NCI-H2107 (cell line): ENCODE results near the gene DMKN.

Experiments used
- DNase-seq: peaks from one replicate; lab custom pipeline; 2025; lab: John Stamatoyannopoulos, UW

DMKN gene

GRCh38 chr19:35524181-35524837, 10.9 kb upstream of the DMKN start:
- DNase-seq, result no peak

DNA sequence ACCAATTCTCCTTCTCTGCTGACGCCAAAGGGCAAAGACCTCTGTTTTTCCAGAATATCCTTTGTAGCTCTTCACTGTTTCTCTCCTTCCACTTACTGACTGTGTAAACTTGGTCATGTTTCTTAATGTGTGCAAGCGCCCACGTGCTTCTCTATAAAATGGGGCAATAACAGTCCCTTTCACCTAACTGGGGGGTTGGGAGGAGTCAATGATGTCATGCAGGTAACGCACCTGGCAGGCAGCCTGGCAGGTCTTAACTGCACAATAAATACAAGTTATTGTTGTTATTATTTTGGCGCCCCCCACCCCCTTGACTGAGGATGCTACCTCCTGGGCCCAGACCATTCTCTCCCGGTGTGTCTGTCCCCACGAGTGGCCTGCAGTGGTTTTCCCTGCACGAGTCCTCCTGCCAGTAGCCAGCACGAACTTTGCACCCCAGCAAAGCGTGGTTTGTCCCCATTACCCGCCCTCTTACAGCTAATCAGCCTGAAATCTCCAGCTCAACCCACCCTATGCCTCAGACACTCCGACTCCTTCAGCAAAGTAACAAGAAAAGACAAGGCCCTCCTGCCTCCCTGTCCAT, 9.4 kb upstream of the DMKN start:
- DNase-seq, result no peak

DNA sequence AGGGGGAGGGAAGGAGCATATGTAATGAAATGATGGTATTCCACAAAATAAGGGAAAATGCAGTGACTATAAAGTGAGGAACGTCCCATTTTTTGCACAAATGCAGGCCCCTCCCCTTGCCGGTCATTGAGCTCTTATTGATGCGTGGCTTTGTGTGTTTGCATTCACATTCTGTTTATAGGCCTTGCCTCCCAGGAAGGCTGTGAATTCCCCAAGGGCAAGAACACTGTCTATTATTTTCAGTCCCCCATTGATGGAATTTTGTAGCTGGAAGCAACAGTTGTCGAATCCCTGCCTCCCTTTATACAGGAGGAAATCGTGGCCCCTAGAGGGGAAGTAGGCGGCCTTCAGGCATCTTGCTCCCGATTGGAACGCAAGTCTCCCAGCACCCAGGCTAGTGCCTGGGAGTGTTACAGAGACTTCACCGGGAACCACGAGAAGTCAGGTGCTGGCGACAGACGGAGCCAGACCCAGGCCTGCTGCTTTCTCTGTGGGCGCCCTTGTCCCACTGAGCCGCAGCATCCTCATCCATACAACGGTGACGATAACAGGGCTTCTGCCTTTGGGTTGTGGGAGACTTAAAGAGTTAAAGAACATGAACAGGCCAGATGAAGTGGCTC, 7.8 kb upstream of the DMKN start:
- DNase-seq, result no peak

GRCh38 chr19:35519291-35519690, 5.8 kb upstream of the DMKN start:
- DNase-seq, result no peak

DNA sequence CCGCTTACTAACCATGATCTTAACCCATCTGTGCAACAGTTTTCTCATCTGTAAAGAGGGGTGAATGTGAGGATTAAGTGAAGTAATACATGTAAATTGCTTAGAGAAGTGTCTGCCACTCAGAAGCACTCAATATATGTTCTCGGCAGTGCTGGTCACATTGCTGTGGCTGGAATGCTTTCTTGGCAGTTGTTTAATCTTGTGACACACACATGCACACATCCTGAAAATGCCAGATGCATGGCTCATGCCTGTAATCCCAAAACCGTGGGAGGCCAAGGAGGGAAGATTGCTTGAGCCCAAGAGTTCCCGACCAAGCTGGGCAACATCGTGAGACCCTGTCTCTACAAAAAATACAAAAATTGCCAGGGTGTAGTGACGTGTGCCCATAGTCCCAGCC, 4.9 kb upstream of the DMKN start:
- no peak for DNase-seq

- no peak for DNase-seq
Measured at GRCh38 chr19:35517342-35517741, 3.9 kb upstream of the DMKN start.

- DNase-seq, result no peak
Measured at GRCh38 chr19:35516310-35516709, 2.9 kb upstream of the DMKN start.

DNA sequence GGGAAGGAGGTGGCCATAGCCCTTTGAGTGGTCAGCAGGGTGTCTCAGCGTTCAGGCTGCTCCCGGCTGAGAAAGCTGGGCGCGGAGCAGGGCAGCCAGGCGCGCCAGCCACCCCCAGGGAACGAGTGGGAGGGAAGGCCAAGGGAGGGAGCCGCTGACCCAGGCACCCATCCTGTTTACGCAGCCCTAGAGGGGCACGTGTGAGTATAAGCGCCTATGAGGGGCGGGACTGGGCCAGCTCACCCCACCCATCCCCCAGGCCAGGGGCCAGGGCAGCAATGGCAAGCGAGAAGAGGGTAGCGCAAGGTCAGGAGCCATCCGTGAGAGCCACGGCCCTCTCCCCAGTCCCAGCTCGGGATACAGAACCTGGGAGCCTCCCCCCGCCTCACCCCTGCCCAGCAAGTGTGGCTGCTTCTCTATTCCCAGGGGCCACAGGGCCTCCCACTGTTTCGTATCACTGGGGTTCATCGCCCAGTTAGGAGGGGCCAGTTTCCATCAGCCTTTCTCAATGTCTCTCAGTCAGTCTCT, 897 bp upstream of the DMKN start:
- DNase-seq, result no peak

- no peak for DNase-seq
Measured at GRCh38 chr19:35512831-35513627, 420 bp downstream of the DMKN start.

- no peak for DNase-seq
Measured at GRCh38 chr19:35511337-35511736, 2.1 kb downstream of the DMKN start.

- DNase-seq, result no peak
Measured at GRCh38 chr19:35510626-35510964, 2.9 kb downstream of the DMKN start.

- peak; percentile 31 for DNase-seq
Measured at GRCh38 chr19:35509861-35510625, 3.4 kb downstream of the DMKN start.

GRCh38 chr19:35509018-35509652, 4.3 kb downstream of the DMKN start:
- no peak for DNase-seq

- DNase-seq, result no peak
Measured at GRCh38 chr19:35508129-35508528, 5.3 kb downstream of the DMKN start.

DNA sequence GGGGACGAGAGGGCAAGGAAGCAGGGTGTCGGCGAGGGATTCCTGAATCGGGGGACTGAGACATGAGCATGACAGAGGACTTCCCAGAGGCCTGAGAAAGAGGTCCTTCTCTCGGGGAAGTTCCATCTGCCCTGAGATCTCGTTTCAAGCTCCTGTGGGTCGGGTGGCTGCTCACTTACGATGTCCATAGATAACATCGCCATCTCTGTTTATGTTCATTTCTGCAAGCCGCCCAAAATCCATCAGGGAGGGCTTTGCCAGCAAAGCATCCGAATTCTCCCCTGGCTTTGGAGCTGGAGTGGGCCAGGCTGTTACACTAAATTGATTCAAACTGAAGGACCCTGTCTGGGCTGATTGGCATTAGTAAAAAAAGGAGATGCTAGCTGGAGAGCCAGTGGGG, 5.9 kb downstream of the DMKN start:
- DNase-seq, result no peak

DNA sequence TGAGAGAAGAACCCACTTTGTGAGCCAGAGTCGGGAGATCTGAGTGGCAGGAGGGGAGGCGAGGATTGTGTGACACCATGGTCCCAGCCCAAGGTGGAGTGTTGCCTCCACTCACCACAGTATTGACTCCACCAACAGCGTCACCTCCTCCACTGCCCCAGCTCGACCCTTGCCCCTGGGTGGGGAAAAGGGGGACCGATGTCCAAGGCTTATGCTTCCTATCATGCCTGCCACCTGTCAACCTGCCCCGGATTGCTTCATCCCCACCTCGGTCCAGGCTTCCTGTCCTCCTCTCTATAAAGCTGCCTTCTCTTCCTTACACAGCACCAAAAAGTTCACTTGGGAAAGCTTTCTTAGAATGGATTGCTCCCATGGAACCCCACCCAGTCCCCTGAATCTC, 7.4 kb downstream of the DMKN start:
- no peak for DNase-seq

DNA sequence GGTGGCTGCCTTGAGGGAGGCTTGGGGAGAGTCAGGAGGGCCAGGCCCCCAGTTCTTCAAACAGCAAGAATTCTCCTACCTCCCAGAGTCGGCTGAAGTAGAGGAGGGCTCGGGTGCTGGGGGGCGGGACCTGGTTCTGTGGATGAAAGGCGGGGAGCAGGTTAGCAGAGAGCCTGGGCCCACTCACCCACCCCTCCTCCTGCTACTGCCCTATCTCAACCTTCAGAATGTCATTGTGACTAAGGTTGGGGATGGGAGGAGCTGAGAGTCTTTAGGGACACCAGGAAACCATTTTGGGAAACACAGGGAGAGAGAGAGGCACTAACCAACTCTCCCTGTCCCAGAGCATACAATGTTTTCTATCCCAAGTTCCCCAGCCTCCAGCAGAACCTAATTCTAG, 10.7 kb downstream of the DMKN start:
- DNase-seq, result no peak

- no peak for DNase-seq
Measured at GRCh38 chr19:35501684-35502083, 11.8 kb downstream of the DMKN start.

- no peak for DNase-seq
Measured at GRCh38 chr19:35500611-35501010, 12.8 kb downstream of the DMKN start.

DNA sequence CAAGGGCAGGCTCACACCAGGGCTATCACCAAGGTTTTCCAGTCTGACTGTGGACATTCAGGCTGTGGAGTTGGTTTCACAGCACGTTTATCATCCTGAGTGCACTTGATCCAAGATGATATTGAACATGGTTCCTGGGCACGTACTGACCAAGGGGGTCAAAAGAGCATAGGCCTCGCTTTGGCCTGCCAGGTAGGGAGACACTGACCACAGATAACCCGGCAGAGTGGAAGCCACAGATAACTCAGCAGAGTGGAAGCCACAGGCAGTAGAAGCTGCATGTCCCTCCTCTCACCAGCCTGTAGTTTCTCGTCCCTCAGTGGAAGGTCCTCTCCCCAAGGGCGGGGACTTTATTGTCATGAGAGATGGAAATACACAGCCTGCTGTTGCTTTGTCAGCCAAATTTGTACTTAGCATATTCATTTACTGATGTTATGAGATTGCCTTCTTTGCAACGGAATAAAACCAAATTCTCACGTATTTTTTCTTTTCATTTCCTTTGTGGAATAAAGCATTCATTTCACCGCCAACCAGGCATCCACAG, 14.4 kb downstream of the DMKN start:
- DNase-seq, result no peak

DNA sequence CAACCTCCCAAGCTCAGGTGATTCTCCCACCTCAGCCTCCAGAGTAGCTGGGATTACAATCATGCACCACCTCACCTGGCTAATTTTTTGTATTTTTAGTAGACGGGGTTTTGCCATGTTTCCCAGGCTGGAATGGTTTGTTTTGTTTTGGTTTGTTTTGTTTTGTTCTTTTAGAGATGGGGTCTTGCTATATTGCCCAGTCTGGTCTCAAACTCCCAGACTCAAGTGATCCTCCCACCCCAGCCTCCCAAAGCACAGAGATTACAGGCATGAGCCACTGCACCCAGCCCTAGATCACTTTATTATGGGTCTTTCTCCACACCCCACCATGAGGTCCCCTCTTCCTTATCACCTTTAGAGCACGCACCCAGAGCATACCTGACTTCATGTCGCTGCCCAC, 15.2 kb downstream of the DMKN start:
- no peak for DNase-seq
